ENCODE data around the gene KAT6B.

KAT6B gene

DNA sequence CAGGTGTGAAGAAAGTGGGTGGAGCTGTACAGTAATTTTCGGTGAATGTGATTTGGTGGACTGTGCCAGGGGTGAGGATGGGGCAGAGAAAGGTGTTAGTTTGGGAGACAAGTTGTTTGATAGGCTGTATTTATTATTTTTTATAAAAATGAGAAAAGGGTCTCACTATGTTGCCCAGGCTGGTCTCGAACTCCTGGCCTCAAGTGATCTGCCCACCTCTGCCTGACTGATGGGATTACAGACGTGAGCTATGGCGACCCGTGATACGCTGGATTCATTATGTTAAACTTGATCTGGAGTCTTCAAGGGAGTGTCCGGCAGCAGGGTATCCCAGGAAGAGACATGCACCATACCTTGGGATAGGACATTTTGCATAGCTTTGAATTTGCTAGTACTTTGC, 1.3 kb downstream of the KAT6B start:
- peak overlapping the region in 6 of 7 experiments; percentile 73 to 87 (median 78) for H3K4me3 ChIP-seq (ENCODE audit: control insufficient read depth in 1 of 7, extremely low read depth in 1 of 7, insufficient read depth in 4 of 7, low read depth in 2 of 7, low read length in 6 of 7)
- CTCF ChIA-PET = interaction anchor here (0.9 to 1.0 kb wide), 2 partner anchors 11 to 37 kb away, joined by 3 to 9 read pairs; no protein-coding TSS in a partner anchor
- POLR2A ChIA-PET = interaction anchor here (1.2 kb wide), 2 partner anchors 26 to 34 kb away, joined by 3 to 8 read pairs; no protein-coding TSS in a partner anchor
- H3K4me1 ChIP-seq (ENCODE audit: control extremely low read depth in 1 of 4, control insufficient read depth in 4 of 4, insufficient read depth in 4 of 4, low read length in 3 of 4) = peaks cover 26 to 47% (median 36%) of the 10 kb centered on the region in 4 experiments
- no peaks in the 10 kb centered on the region for H3K9me3 ChIP-seq (ENCODE audit: control extremely low read depth in 1 of 5, control insufficient read depth in 4 of 5, insufficient read depth in 2 of 5, low read depth in 1 of 5, low read length in 4 of 5)
- H3K36me3 ChIP-seq (ENCODE audit: control insufficient read depth in 4 of 4, insufficient read depth in 4 of 4, low read length in 3 of 4) = peaks cover 2 to 4% (median 3%) of the 10 kb centered on the region in 4 experiments
- DNase-seq = no peak
- H3K27ac ChIP-seq (ENCODE audit: insufficient read depth in 1 of 2, low read depth in 1 of 2, low read length in 2 of 2, poor library complexity in 1 of 2, severe bottlenecking in 2 of 2) = peak overlapping the region in 1 of 2 experiments; percentile 25
- WGBS (ENCODE audit: insufficient coverage) = 94% methylated on average over 7 of the region's 7 CpGs
- H3K27me3 ChIP-seq (replicated peaks in 2 of 5; ENCODE audit: control insufficient read depth in 4 of 5, insufficient read depth in 5 of 5, low read length in 4 of 5) = no peaks in the 10 kb centered on the region

DNA sequence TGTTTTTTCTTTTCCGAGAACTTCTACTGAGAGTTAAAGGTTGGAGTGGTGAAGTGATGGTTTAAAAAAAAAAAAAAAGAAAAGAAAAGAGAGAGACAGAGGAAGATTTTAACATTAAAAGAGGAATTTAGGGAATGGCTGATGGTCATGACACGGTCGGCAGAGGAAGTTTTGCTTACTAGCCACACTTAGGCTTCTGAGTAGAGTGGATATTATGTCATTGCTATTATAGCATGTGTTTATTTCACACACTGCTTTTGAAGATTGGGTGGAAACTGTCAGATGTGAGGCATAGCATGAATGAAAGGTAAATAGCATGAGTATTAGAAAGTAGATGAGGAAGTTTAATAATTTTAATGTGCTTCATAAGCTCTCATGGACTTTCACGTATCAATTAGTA, 2.5 kb downstream of the KAT6B start:
- POLR2A ChIA-PET = no interaction called here
- WGBS (ENCODE audit: insufficient coverage) = 67% methylated on average over 4 of the region's 4 CpGs
- H3K36me3 ChIP-seq (ENCODE audit: control insufficient read depth in 4 of 4, insufficient read depth in 4 of 4, low read length in 3 of 4) = peaks cover 2 to 4% (median 3%) of the 10 kb centered on the region in 4 experiments
- H3K27ac ChIP-seq (ENCODE audit: insufficient read depth in 1 of 2, low read depth in 1 of 2, low read length in 2 of 2, poor library complexity in 1 of 2, severe bottlenecking in 2 of 2) = no peak overlapping the region
- peaks cover 27 to 44% (median 34%) of the 10 kb centered on the region in 4 experiments for H3K4me1 ChIP-seq (ENCODE audit: control extremely low read depth in 1 of 4, control insufficient read depth in 4 of 4, insufficient read depth in 4 of 4, low read length in 3 of 4)
- H3K9me3 ChIP-seq (ENCODE audit: control extremely low read depth in 1 of 5, control insufficient read depth in 4 of 5, insufficient read depth in 2 of 5, low read depth in 1 of 5, low read length in 4 of 5) = no peaks in the 10 kb centered on the region
- H3K4me3 ChIP-seq (ENCODE audit: control insufficient read depth in 1 of 7, extremely low read depth in 1 of 7, insufficient read depth in 4 of 7, low read depth in 2 of 7, low read length in 6 of 7) = no peak overlapping the region
- H3K27me3 ChIP-seq (replicated peaks in 2 of 5; ENCODE audit: control insufficient read depth in 4 of 5, insufficient read depth in 5 of 5, low read length in 4 of 5) = no peaks in the 10 kb centered on the region
- CTCF ChIA-PET = no interaction called here
- DNase-seq = peak in 2 of 3 donors; percentile 37 to 43

DNA sequence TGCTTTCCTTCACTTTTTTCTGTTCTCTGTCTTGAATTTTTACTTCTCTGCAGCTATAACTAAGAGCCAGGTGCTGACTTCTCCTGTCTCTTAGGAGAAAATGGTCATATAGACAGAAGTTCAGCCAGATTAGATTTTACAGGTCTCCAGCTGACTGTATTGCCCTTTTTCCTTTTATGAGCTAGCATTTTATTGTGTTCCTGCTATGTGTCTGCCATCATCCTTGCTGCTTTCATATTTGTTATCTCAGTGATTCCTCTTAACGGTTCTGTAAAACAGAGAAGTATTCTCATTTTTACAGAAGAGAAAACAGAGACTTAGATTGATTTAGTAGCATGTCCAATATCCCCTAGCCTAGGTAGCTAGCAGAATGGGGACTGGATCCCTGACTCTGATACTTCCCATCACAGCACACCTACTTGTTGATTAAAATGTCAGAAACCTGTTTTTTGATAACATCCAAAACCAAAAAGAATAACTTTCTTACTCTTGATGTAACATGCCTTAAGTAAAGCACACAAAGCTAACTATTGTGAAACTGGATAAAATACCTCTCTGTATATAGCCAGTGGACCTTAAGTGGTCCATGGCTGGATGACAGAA, 5.2 kb downstream of the KAT6B start:
- Histone ChIP-seq H3K27ac (ENCODE audit: insufficient read depth in 1 of 2, low read depth in 1 of 2, low read length in 2 of 2, poor library complexity in 1 of 2, severe bottlenecking in 2 of 2) (peak overlapping the region in 1 of 2 experiments; percentile 13), H3K4me1 (ENCODE audit: control extremely low read depth in 1 of 4, control insufficient read depth in 4 of 4, insufficient read depth in 4 of 4, low read length in 3 of 4) (peaks cover 21 to 46% (median 27%) of the 10 kb centered on the region in 4 experiments), H3K4me3 (ENCODE audit: control insufficient read depth in 1 of 7, extremely low read depth in 1 of 7, insufficient read depth in 4 of 7, low read depth in 2 of 7, low read length in 6 of 7) (no peak overlapping the region), H3K36me3 (ENCODE audit: control insufficient read depth in 4 of 4, insufficient read depth in 4 of 4, low read length in 3 of 4) (peaks cover 2 to 9% (median 4%) of the 10 kb centered on the region in 4 experiments), H3K9me3 (ENCODE audit: control extremely low read depth in 1 of 5, control insufficient read depth in 4 of 5, insufficient read depth in 2 of 5, low read depth in 1 of 5, low read length in 4 of 5) (peaks cover 0 to 3% (median 0%) of the 10 kb centered on the region in 5 experiments), H3K27me3 (replicated peaks in 2 of 5; ENCODE audit: control insufficient read depth in 4 of 5, insufficient read depth in 5 of 5, low read length in 4 of 5) (no peaks in the 10 kb centered on the region)
- no CpG with 5 or more reads among the region's 1 CpG for WGBS (ENCODE audit: insufficient coverage)
- ChIA-PET CTCF (interaction anchor here (0.6 to 2.1 kb wide), 4 partner anchors 11 to 19 kb away, joined by 3 to 18 read pairs (median 4); no protein-coding TSS in a partner anchor), POLR2A (no interaction called here)
- DNase-seq = peak in 1 of 3 donors; percentile 17

DNA sequence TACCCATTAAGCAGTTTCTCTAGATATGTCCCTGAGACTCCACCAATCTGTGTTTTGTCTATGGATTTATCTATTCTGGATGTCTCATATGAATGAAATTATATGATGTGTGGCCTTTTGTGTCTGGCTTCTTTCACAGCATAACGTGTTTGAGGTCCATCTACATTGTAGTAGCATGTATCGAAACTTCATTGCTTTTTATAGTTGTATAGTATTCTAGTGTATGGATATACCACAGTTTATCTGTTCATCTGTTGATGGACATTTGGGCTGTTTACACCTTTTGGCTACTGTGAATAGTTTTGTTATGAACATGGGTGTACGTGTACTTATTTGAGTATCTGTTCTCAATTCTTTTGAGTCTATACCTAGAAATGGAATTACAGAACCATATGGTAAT, 9.6 kb downstream of the KAT6B start:
- Histone ChIP-seq H3K27me3 (replicated peaks in 2 of 5; ENCODE audit: control insufficient read depth in 4 of 5, insufficient read depth in 5 of 5, low read length in 4 of 5) (no peaks in the 10 kb centered on the region), H3K4me3 (ENCODE audit: control insufficient read depth in 1 of 7, extremely low read depth in 1 of 7, insufficient read depth in 4 of 7, low read depth in 2 of 7, low read length in 6 of 7) (no peak overlapping the region), H3K9me3 (ENCODE audit: control extremely low read depth in 1 of 5, control insufficient read depth in 4 of 5, insufficient read depth in 2 of 5, low read depth in 1 of 5, low read length in 4 of 5) (peaks cover 0 to 3% (median 0%) of the 10 kb centered on the region in 5 experiments), H3K36me3 (ENCODE audit: control insufficient read depth in 4 of 4, insufficient read depth in 4 of 4, low read length in 3 of 4) (peaks cover 3 to 22% (median 6%) of the 10 kb centered on the region in 4 experiments), H3K27ac (ENCODE audit: insufficient read depth in 1 of 2, low read depth in 1 of 2, low read length in 2 of 2, poor library complexity in 1 of 2, severe bottlenecking in 2 of 2) (no peak overlapping the region), H3K4me1 (ENCODE audit: control extremely low read depth in 1 of 4, control insufficient read depth in 4 of 4, insufficient read depth in 4 of 4, low read length in 3 of 4) (peaks cover 6 to 26% (median 12%) of the 10 kb centered on the region in 4 experiments)
- no peak for DNase-seq
- POLR2A ChIA-PET = interaction anchor here (0.8 kb wide), 1 partner anchor 13 kb away, joined by 3 read pairs; no protein-coding TSS in a partner anchor
- no CpG with 5 or more reads among the region's 3 CpGs for WGBS (ENCODE audit: insufficient coverage)
- CTCF ChIA-PET = no interaction called here

DNA sequence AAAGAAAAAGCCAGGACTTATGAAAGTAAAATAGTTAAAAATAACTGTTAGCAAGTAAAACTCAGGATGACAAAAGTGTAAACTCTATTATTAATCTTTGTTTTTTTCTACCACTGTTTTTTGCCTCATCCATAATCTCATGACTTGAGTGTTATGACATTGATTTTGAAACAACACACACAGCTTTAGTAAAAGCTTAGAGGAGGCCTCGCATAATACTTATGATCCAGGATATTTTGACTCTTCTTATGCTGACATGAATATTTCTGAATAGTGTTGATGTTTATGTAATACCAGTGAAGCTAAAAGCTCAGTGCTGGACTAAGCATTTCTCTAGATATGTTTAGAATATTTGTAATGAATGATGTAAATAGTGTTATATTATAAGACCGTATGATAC, 10.5 kb downstream of the KAT6B start:
- H3K4me1 ChIP-seq (ENCODE audit: control extremely low read depth in 1 of 4, control insufficient read depth in 4 of 4, insufficient read depth in 4 of 4, low read length in 3 of 4) = peaks cover 7 to 26% (median 8%) of the 10 kb centered on the region in 4 experiments
- H3K9me3 ChIP-seq (ENCODE audit: control extremely low read depth in 1 of 5, control insufficient read depth in 4 of 5, insufficient read depth in 2 of 5, low read depth in 1 of 5, low read length in 4 of 5) = peaks cover 0 to 3% (median 0%) of the 10 kb centered on the region in 5 experiments
- H3K36me3 ChIP-seq (ENCODE audit: control insufficient read depth in 4 of 4, insufficient read depth in 4 of 4, low read length in 3 of 4) = peaks cover 3 to 20% (median 7%) of the 10 kb centered on the region in 4 experiments
- WGBS (ENCODE audit: insufficient coverage) = 100% methylated on average over 1 of the region's 2 CpGs
- DNase-seq = no peak
- CTCF ChIA-PET = interaction anchor here (0.8 to 0.9 kb wide), 2 partner anchors 16 to 77 kb away, joined by 3 to 4 read pairs; no protein-coding TSS in a partner anchor
- POLR2A ChIA-PET = interaction anchor here (0.8 kb wide), 1 partner anchor 12 kb away, joined by 3 read pairs; no protein-coding TSS in a partner anchor
- no peaks in the 10 kb centered on the region for H3K27me3 ChIP-seq (replicated peaks in 2 of 5; ENCODE audit: control insufficient read depth in 4 of 5, insufficient read depth in 5 of 5, low read length in 4 of 5)
- H3K27ac ChIP-seq (ENCODE audit: insufficient read depth in 1 of 2, low read depth in 1 of 2, low read length in 2 of 2, poor library complexity in 1 of 2, severe bottlenecking in 2 of 2) = no peak overlapping the region
- no peak overlapping the region for H3K4me3 ChIP-seq (ENCODE audit: control insufficient read depth in 1 of 7, extremely low read depth in 1 of 7, insufficient read depth in 4 of 7, low read depth in 2 of 7, low read length in 6 of 7)

DNA sequence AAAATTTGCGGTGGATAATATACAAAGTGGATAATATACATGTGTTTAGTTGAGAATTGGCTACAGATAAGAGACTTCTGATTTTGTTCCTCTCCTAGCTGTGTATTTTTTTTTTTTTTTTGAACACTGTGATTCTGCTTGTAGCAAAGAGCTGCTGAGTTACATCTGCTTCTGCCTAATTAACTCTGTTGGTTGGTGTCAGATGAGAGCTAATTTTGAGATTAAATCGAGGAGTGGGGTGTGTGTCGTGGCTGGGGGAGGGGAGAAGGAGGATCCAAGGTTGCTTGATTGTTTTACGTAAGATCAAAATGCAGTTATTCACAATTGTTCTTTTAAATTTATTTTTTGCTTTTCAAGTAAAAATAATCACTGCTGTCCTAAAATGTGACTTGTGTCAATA, 11.3 kb downstream of the KAT6B start:
- no peak for DNase-seq
- CTCF ChIA-PET = interaction anchor here (0.9 to 1.6 kb wide), 3 partner anchors 10 to 34 kb away, joined by 3 to 9 read pairs (median 3); no protein-coding TSS in a partner anchor

DNA sequence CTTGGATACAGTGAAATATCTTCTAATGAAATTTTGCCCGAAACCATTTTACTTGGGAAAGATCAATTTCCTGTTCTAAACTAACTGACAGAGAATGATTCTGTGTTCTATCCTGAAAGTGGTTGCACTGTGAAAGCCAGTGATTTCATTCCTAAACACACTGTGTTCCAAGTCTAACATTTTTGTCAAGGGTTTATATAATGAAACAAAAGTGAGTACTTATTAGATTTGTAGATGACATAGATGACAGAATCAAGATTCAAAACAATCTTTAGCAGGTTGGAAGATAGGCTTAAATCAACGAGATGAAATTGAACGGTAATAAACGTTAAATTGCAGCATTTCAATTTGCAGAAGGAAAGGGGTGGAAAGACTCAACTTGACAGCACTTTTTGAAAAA, 13.3 kb downstream of the KAT6B start:
- Histone ChIP-seq H3K4me1 (ENCODE audit: control extremely low read depth in 1 of 4, control insufficient read depth in 4 of 4, insufficient read depth in 4 of 4, low read length in 3 of 4) (peaks cover 0 to 16% (median 2%) of the 10 kb centered on the region in 4 experiments), H3K4me3 (ENCODE audit: control insufficient read depth in 1 of 7, extremely low read depth in 1 of 7, insufficient read depth in 4 of 7, low read depth in 2 of 7, low read length in 6 of 7) (no peak overlapping the region), H3K27me3 (replicated peaks in 2 of 5; ENCODE audit: control insufficient read depth in 4 of 5, insufficient read depth in 5 of 5, low read length in 4 of 5) (no peaks in the 10 kb centered on the region), H3K9me3 (ENCODE audit: control extremely low read depth in 1 of 5, control insufficient read depth in 4 of 5, insufficient read depth in 2 of 5, low read depth in 1 of 5, low read length in 4 of 5) (peaks cover 0 to 3% (median 0%) of the 10 kb centered on the region in 5 experiments), H3K36me3 (ENCODE audit: control insufficient read depth in 4 of 4, insufficient read depth in 4 of 4, low read length in 3 of 4) (peaks cover 9 to 32% (median 18%) of the 10 kb centered on the region in 4 experiments), H3K27ac (ENCODE audit: insufficient read depth in 1 of 2, low read depth in 1 of 2, low read length in 2 of 2, poor library complexity in 1 of 2, severe bottlenecking in 2 of 2) (no peak overlapping the region)
- no peak for DNase-seq
- CTCF ChIA-PET = no interaction called here
- WGBS (ENCODE audit: insufficient coverage) = 93% methylated on average over 3 of the region's 4 CpGs
- POLR2A ChIA-PET = no interaction called here

More for the DNA sequence above, 11.3 kb downstream of the KAT6B start:
- Histone ChIP-seq H3K4me1 (ENCODE audit: control extremely low read depth in 1 of 4, control insufficient read depth in 4 of 4, insufficient read depth in 4 of 4, low read length in 3 of 4) (peaks cover 7 to 29% (median 8%) of the 10 kb centered on the region in 4 experiments), H3K27me3 (replicated peaks in 2 of 5; ENCODE audit: control insufficient read depth in 4 of 5, insufficient read depth in 5 of 5, low read length in 4 of 5) (no peaks in the 10 kb centered on the region), H3K4me3 (ENCODE audit: control insufficient read depth in 1 of 7, extremely low read depth in 1 of 7, insufficient read depth in 4 of 7, low read depth in 2 of 7, low read length in 6 of 7) (no peak overlapping the region), H3K27ac (ENCODE audit: insufficient read depth in 1 of 2, low read depth in 1 of 2, low read length in 2 of 2, poor library complexity in 1 of 2, severe bottlenecking in 2 of 2) (no peak overlapping the region), H3K36me3 (ENCODE audit: control insufficient read depth in 4 of 4, insufficient read depth in 4 of 4, low read length in 3 of 4) (peaks cover 4 to 23% (median 9%) of the 10 kb centered on the region in 4 experiments), H3K9me3 (ENCODE audit: control extremely low read depth in 1 of 5, control insufficient read depth in 4 of 5, insufficient read depth in 2 of 5, low read depth in 1 of 5, low read length in 4 of 5) (peaks cover 0 to 3% (median 0%) of the 10 kb centered on the region in 5 experiments)
- WGBS (ENCODE audit: insufficient coverage) = 100% methylated on average over 1 of the region's 4 CpGs
- POLR2A ChIA-PET = interaction anchor here (0.6 to 0.7 kb wide), 2 partner anchors 33 to 97 kb away, joined by 4 to 6 read pairs; no protein-coding TSS in a partner anchor

All from common myeloid progenitor, CD34-positive (primary cell).